GM12873 (cell line): Measurements from ENCODE around the gene FOXC1.

ENCODE experiments used
- TF ChIP-seq, protein P1 (sequence below): IDR thresholded peaks from 2 replicates; pipeline ENCODE4 v1.5.1; 2012; ENCODE audit warnings: low read depth, mild to moderate bottlenecking, moderate library complexity, low read length, control low read depth; ENCODE audit not compliant: insufficient read depth; ENCODE audit errors: missing control alignments

The FOXC1 gene

DNA sequence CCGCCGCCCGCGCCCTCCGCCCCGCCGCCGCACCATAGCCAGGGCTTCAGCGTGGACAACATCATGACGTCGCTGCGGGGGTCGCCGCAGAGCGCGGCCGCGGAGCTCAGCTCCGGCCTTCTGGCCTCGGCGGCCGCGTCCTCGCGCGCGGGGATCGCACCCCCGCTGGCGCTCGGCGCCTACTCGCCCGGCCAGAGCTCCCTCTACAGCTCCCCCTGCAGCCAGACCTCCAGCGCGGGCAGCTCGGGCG lies 1.5 kb downstream of the FOXC1 start:
- TF ChIP-seq, protein P1, sequence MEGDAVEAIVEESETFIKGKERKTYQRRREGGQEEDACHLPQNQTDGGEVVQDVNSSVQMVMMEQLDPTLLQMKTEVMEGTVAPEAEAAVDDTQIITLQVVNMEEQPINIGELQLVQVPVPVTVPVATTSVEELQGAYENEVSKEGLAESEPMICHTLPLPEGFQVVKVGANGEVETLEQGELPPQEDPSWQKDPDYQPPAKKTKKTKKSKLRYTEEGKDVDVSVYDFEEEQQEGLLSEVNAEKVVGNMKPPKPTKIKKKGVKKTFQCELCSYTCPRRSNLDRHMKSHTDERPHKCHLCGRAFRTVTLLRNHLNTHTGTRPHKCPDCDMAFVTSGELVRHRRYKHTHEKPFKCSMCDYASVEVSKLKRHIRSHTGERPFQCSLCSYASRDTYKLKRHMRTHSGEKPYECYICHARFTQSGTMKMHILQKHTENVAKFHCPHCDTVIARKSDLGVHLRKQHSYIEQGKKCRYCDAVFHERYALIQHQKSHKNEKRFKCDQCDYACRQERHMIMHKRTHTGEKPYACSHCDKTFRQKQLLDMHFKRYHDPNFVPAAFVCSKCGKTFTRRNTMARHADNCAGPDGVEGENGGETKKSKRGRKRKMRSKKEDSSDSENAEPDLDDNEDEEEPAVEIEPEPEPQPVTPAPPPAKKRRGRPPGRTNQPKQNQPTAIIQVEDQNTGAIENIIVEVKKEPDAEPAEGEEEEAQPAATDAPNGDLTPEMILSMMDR: no peak

DNA sequence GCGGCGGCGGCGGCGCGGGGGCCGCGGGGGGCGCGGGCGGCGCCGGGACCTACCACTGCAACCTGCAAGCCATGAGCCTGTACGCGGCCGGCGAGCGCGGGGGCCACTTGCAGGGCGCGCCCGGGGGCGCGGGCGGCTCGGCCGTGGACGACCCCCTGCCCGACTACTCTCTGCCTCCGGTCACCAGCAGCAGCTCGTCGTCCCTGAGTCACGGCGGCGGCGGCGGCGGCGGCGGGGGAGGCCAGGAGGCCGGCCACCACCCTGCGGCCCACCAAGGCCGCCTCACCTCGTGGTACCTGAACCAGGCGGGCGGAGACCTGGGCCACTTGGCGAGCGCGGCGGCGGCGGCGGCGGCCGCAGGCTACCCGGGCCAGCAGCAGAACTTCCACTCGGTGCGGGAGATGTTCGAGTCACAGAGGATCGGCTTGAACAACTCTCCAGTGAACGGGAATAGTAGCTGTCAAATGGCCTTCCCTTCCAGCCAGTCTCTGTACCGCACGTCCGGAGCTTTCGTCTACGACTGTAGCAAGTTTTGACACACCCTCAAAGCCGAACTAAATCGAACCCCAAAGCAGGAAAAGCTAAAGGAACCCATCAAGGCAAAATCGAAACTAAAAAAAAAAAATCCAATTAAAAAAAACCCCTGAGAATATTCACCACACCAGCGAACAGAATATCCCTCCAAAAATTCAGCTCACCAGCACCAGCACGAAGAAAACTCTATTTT lies 2.0 kb downstream of the FOXC1 start:
- TF ChIP-seq, protein P1: no peak

DNA sequence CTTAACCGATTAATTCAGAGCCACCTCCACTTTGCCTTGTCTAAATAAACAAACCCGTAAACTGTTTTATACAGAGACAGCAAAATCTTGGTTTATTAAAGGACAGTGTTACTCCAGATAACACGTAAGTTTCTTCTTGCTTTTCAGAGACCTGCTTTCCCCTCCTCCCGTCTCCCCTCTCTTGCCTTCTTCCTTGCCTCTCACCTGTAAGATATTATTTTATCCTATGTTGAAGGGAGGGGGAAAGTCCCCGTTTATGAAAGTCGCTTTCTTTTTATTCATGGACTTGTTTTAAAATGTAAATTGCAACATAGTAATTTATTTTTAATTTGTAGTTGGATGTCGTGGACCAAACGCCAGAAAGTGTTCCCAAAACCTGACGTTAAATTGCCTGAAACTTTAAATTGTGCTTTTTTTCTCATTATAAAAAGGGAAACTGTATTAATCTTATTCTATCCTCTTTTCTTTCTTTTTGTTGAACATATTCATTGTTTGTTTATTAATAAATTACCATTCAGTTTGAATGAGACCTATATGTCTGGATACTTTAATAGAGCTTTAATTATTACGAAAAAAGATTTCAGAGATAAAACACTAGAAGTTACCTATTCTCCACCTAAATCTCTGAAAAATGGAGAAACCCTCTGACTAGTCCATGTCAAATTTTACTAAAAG lies 2.7 kb downstream of the FOXC1 start:
- TF ChIP-seq, protein P1: no peak

DNA sequence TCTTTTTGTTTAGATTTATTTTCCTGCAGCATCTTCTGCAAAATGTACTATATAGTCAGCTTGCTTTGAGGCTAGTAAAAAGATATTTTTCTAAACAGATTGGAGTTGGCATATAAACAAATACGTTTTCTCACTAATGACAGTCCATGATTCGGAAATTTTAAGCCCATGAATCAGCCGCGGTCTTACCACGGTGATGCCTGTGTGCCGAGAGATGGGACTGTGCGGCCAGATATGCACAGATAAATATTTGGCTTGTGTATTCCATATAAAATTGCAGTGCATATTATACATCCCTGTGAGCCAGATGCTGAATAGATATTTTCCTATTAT lies 3.2 kb downstream of the FOXC1 start:
- TF ChIP-seq, protein P1: no peak

DNA sequence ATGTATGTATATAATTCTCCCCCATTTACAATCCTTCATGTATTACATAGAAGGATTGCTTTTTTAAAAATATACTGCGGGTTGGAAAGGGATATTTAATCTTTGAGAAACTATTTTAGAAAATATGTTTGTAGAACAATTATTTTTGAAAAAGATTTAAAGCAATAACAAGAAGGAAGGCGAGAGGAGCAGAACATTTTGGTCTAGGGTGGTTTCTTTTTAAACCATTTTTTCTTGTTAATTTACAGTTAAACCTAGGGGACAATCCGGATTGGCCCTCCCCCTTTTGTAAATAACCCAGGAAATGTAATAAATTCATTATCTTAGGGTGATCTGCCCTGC lies 3.6 kb downstream of the FOXC1 start:
- TF ChIP-seq, protein P1: no peak

DNA sequence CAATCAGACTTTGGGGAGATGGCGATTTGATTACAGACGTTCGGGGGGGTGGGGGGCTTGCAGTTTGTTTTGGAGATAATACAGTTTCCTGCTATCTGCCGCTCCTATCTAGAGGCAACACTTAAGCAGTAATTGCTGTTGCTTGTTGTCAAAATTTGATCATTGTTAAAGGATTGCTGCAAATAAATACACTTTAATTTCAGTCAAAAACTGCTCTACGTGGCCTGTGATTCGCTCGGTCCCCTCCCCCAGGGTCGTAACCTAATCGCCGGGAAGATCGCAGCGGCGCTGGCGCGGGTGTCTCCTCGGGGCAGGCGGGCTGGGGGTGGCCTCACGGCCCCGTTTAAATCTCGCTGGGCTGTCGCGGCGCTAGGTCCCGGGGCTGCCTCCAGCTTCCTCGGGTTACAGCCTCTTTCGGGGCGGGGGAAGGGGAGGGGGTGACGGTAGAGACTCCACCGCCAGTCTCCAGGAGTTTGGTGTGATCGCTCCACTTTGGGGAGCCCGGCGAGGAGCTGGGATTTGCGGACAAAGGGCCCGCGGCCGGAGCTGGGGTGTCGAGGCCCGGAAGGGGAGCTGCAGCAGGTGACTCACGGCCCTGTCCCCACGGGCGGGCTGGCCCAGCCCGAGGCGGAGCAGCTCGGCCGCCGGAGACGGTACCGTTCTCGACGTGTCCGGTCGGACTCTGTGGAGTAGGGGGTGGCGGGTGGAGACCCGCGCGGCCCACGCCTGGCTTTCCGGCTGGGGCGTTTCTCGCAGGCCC lies 4.2 kb downstream of the FOXC1 start:
- TF ChIP-seq, protein P1: no peak

DNA sequence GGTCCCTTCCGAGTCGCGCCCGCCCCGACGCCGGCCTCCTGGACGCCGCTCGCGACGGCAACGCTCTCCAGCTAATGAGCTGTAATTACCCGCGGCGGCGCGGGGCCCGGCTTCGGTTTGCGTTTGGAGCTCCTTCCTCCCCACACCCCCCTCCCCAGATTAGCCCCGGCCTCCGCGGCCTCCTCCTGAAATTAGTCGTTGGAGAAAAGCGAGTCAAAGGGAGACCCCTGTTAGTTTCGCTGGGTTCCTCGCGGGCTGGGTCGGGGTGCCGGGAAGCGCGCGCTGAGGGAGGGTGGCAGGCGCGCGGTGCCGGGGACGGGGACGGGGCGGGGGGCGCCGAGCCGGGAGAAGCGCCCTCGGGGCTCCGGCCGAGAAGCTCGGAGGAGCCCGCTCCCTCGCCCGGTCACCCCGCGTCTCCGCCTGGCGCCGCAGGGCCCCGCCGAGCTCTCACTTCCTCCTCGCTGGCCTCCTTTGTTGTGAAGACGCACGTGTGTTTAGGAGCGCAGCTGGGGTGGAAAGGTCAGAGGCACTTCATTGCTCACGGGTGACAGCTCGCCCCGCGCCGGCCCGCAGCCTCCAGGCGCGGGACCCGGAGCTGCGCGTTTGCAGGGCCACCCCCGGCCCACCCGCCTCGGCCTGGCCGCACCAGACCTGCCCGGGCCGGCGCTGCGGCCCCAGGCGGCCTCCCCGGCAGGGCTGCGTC lies 4.9 kb downstream of the FOXC1 start:
- TF ChIP-seq, protein P1: no peak
